Effector memory CD8-positive, alpha-beta T cell (primary cell): Measurements from ENCODE around the gene ELANE.
A peak's percentile ranks its signal among the peaks of the same experiment; 100 is the strongest.
"Not testable (repeated sequence)": the region's sequence is repeated elsewhere in the genome, so short reads cannot be mapped to it uniquely, and the experiment has no call there.

Source experiments
- ATAC-seq: fragments of 150-1000 bp; cut with Tn5 transposase; replicated peaks from 2 replicates; pipeline ENCODE4 v1.10.0; 2021; ENCODE audit warnings: mild to moderate bottlenecking, moderate library complexity
- DNase-seq, 3 experiments: peaks; one replicate each; pipeline ENCODE4 v3.0.0; 2021
- H3K27ac Mint-ChIP-seq, 2 donors: one replicate each; pipeline ENCODE4 v1.8.0; 2022; ENCODE audit warnings: mild to moderate bottlenecking in 2 of 2, mixed read lengths in 2 of 2, moderate library complexity in 2 of 2
- H3K27me3 Mint-ChIP-seq, 2 donors: one replicate each; pipeline ENCODE4 v1.8.0; 2022; ENCODE audit warnings: mixed read lengths in 2 of 2
- H3K36me3 Mint-ChIP-seq: one replicate; pipeline ENCODE4 v1.8.0; 2022; ENCODE audit warnings: mild to moderate bottlenecking, moderate library complexity, mixed read lengths; ENCODE audit not compliant: insufficient read depth
- H3K4me1 Mint-ChIP-seq, 2 donors: one replicate each; pipeline ENCODE4 v1.8.0; 2022; ENCODE audit warnings: low read depth in 2 of 2, mixed read lengths in 2 of 2
- H3K4me3 Mint-ChIP-seq, 2 donors: one replicate each; pipeline ENCODE4 v1.8.0; 2022; ENCODE audit warnings: mild to moderate bottlenecking in 2 of 2, mixed read lengths in 2 of 2, moderate library complexity in 2 of 2
- H3K9me3 Mint-ChIP-seq, 2 donors: one replicate each; pipeline ENCODE4 v1.8.0; 2022; ENCODE audit warnings: mixed read lengths in 2 of 2

Gene ELANE

DNA sequence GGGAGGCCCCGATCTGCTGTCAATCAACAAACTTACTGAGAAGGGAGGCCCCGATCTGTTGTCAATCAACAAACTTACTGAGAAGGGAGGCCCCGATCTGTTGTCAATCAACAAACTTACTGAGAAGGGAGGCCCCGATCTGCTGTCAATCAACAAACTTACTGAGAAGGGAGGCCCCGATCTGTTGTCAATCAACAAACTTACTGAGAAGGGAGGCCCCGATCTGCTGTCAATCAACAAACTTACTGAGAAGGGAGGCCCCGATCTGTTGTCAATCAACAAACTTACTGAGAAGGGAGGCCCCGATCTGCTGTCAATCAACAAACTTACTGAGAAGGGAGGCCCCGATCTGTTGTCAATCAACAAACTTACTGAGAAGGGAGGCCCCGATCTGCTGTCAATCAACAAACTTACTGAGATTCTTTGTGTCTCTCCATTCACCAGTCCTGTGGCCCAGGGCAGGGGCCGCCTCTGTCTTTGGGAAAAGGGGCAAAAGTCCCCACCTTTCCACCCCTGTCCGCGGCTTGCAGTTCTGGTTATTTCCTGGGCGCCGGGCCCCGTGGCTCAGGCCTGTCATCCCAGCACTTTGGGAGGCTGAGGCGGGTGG is 1.6 kb downstream of the ELANE start:
- H3K27me3 Mint-ChIP-seq = peaks cover 3 to 34% of the 10 kb centered on the region in 2 donors
- not testable (repeated sequence) for H3K9me3 Mint-ChIP-seq, H3K4me1 Mint-ChIP-seq, H3K27ac Mint-ChIP-seq, DNase-seq, H3K36me3 Mint-ChIP-seq, H3K4me3 Mint-ChIP-seq, ATAC-seq

DNA sequence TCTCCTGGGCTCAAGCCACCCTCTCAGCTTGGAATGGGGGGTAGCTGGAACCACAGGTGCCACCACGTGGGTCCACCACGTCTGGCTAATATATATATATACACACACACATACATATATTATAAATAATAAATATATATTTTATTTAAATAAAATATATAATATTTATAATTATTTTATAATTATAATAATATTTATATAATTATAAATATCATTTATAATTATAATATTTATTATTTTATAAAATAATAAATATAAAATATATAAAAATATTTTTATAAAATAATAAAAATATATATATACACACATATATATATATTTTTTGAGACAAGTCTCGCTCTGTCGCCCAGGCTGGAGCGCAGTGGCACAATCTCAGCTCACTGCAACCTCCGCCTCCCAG is 2.4 kb downstream of the ELANE start:
- H3K27me3 Mint-ChIP-seq = peaks cover 0 to 25% of the 10 kb centered on the region in 2 donors
- no peak overlapping the region for H3K27ac Mint-ChIP-seq
- ATAC-seq = no peak
- no peak for DNase-seq
- no peaks in the 10 kb centered on the region for H3K36me3 Mint-ChIP-seq
- no peaks in the 10 kb centered on the region for H3K9me3 Mint-ChIP-seq
- H3K4me3 Mint-ChIP-seq = no peak overlapping the region
- H3K4me1 Mint-ChIP-seq = peaks cover 2 to 3% of the 10 kb centered on the region in 2 donors

DNA sequence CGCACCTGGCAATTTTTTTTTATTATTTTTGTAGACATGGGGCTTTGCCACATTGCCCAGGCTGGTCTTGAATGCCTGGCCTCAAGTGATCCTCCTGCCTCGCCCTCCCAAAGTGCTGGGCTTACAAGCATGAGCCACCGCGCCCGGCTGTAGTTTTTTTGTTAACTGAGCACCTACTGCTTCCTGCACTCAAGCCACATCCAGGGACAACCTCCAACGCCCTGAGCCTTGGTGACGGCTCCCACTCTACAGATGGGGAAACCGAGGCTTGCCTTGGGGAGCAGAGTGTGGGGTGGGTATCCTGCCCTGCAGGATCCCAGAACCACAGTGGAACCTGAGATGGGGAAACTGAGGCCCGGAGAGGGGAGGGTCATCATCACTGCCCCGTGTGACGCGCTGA is 3.0 kb downstream of the ELANE start:
- no peak overlapping the region for H3K27ac Mint-ChIP-seq
- H3K4me3 Mint-ChIP-seq = no peak overlapping the region
- H3K36me3 Mint-ChIP-seq = no peaks in the 10 kb centered on the region
- ATAC-seq = no peak
- H3K27me3 Mint-ChIP-seq = peaks cover 0 to 20% of the 10 kb centered on the region in 2 donors
- DNase-seq = no peak
- peaks cover 2 to 3% of the 10 kb centered on the region in 2 donors for H3K4me1 Mint-ChIP-seq
- H3K9me3 Mint-ChIP-seq = no peaks in the 10 kb centered on the region

DNA sequence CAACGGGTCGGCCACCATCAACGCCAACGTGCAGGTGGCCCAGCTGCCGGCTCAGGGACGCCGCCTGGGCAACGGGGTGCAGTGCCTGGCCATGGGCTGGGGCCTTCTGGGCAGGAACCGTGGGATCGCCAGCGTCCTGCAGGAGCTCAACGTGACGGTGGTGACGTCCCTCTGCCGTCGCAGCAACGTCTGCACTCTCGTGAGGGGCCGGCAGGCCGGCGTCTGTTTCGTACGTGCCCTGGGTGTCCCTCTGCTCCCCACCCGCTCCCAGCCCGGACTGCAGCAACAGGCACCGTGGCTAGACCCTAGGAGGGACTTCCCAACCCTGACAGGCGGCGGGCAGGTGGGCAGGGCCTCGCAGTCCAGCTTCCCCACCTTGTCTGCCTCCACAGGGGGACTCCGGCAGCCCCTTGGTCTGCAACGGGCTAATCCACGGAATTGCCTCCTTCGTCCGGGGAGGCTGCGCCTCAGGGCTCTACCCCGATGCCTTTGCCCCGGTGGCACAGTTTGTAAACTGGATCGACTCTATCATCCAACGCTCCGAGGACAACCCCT is 3.5 kb downstream of the ELANE start:
- peaks cover 2 to 3% of the 10 kb centered on the region in 2 donors for H3K4me1 Mint-ChIP-seq
- ATAC-seq (no peak), DNase-seq (no peak)
- H3K27me3 Mint-ChIP-seq = peaks cover 0 to 20% of the 10 kb centered on the region in 2 donors
- no peak overlapping the region for H3K4me3 Mint-ChIP-seq
- no peaks in the 10 kb centered on the region for H3K36me3 Mint-ChIP-seq
- no peaks in the 10 kb centered on the region for H3K9me3 Mint-ChIP-seq
- no peak overlapping the region for H3K27ac Mint-ChIP-seq

DNA sequence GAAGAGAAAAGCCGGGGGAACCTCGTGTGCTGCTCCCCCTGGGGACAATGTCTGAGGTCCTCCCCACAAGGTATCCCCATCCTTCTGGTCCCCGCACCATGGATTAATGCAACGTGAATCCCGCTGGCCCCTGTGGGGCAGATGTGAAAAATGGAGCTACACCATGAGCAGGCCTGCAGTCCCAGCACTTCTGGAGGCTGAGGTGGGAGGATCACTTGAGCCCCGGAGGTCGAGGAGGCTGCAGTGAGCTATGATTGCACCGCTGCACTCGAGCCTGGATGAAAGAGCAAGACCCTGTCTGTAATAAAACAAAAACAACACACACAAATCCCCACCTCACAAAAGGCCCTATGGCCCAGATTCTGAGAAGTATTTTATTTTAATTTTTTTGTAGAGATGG is 6.2 kb downstream of the ELANE start:
- peaks cover 9 to 12% of the 10 kb centered on the region in 2 donors for H3K4me1 Mint-ChIP-seq
- no peaks in the 10 kb centered on the region for H3K9me3 Mint-ChIP-seq
- H3K27me3 Mint-ChIP-seq = peaks cover 0 to 12% of the 10 kb centered on the region in 2 donors
- H3K36me3 Mint-ChIP-seq = peaks cover 2% of the 10 kb centered on the region
- DNase-seq (no peak), ATAC-seq (no peak)
- H3K4me3 Mint-ChIP-seq = no peak overlapping the region
- H3K27ac Mint-ChIP-seq = no peak overlapping the region

DNA sequence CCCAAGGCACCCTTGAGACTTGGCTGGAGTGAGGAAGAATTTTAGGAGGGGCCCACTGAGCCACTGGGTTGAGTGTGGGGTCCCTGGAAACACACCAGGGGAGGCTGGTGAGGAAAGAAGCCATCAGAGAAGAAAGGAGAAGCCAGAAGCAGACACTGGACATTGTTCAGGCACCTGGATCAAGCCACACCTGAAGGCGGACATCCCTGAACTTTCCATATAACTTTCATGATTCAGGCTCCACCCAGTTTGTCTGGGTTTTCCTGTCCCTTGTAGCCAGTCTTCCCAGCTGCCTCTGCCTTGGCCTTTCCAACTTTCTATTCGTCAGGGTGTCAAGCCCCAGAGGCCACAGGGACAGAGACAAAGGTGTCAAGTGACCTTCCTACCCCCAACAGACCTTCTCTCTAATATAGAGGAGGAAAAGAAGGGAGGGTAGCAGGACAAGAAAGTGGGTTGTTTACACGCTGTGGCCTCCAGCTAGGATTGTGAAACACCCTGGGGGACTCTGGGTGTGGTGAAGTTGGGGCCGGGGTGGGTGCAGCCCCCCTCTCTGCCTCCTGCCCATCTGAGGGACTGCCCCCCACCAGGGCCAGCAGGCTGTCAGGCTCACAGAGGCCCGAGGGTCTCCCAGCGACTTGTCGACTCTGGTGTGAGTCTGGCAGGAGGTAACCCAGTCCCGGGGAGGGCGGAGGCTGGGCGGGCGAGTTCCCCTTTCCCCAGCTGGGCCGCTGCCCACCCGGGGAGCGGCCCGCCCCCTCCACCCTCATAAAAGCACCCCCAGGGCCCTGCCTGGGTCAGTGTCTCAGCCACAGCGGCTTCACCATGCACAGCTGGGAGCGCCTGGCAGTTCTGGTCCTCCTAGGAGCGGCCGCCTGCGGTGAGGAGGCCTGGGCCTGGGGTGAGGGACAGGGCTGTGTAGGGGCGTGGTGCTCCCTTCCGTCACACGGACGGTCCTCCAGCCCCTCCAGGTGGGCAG is 7.1 kb downstream of the ELANE start, which contains the start of gene CFD:
Gene CFD (plus strand): TSS at position 797 of the 976 bp plus-strand sequence. CDS start 26 bp downstream, at position 823.
- peaks cover 7% of the 10 kb centered on the region for H3K36me3 Mint-ChIP-seq
- H3K27me3 Mint-ChIP-seq = peaks cover 0 to 12% of the 10 kb centered on the region in 2 donors
- ATAC-seq (no peak), DNase-seq (no peak)
- peak within 1 kb of the TSS; percentile 44 to 45 for H3K4me3 Mint-ChIP-seq
- no peaks in the 10 kb centered on the region for H3K9me3 Mint-ChIP-seq
- H3K4me1 Mint-ChIP-seq = peaks cover 9 to 19% of the 10 kb centered on the region in 2 donors
- no peak within 1 kb of the TSS for H3K27ac Mint-ChIP-seq

DNA sequence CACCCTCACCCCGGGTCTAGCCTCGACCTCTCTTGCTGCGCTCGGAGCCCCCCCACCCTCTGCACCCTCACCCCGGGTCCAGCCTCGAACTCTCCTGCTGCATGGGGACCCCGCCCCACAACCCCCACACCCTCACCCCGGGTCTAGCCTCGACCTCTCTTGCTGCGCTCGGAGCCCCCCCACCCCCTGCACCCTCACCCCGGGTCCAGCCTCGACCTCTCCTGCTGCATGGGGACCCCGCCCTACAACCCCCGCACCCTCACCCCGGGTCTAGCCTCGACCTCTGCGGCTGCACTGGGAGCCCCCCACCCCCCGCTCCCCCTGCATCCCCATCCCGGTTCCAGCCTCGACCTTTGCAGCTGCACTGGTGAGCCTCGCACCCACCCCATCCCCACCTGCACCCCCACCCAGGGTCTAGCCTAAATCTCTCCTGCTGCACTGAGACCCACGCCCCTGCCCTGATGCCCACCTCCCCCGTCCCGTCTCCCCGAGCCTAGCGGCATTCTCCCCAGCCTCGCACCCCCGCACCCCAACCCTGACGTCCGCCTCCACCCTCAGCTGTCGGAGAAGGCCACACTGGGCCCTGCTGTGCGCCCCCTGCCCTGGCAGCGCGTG is 9.1 kb downstream of the ELANE start:
- no peak for DNase-seq
- peaks cover 0 to 12% of the 10 kb centered on the region in 2 donors for H3K27me3 Mint-ChIP-seq
- H3K36me3 Mint-ChIP-seq = peaks cover 7% of the 10 kb centered on the region
- no peak overlapping the region for H3K27ac Mint-ChIP-seq
- H3K4me1 Mint-ChIP-seq = peaks cover 9 to 19% of the 10 kb centered on the region in 2 donors
- H3K9me3 Mint-ChIP-seq = no peaks in the 10 kb centered on the region
- ATAC-seq = no peak
- peak overlapping the region; percentile 73 to 79 for H3K4me3 Mint-ChIP-seq

DNA sequence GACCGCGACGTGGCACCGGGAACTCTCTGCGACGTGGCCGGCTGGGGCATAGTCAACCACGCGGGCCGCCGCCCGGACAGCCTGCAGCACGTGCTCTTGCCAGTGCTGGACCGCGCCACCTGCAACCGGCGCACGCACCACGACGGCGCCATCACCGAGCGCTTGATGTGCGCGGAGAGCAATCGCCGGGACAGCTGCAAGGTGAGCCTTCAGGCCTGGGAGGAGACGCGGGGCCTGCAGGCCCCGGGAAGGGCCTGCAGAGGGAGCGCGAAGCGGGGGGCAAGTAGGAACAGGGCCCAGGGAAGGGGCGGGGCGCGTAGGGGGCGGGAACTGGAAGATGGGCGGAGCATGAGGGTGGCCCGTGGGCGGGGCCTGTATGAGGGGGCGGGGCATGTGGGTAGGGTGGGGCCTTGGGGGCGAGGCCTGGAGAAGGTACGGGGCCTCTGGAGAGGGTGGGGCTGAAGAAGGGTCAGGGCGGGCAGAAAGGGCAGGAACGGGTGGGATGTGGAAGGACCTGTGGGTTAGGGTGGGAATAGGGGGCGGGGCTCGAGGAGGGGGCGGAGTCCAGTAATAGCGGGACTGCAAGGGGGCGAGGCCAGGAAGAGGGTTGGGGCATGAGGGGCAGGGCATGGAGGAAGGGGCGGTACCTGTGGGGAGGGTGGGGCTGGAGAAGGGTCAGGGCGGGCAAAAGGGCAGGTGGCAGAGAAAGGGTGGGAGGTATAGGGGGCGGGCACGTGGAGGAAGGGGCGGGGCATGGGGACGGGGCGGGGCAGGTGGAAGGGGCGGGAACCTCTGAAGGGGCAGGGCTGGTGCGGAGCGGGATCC is 9.9 kb downstream of the ELANE start:
- Mint-ChIP-seq H3K9me3 (no peaks in the 10 kb centered on the region), H3K27ac (peak overlapping the region in 1 of 2 donors; percentile 52), H3K36me3 (peaks cover 9% of the 10 kb centered on the region), H3K4me1 (peaks cover 9 to 18% of the 10 kb centered on the region in 2 donors), H3K4me3 (peak overlapping the region; percentile 73 to 79), H3K27me3 (peaks cover 0 to 12% of the 10 kb centered on the region in 2 donors)
- ATAC-seq (peak; percentile 38), DNase-seq (peak; percentile 51 to 56 (median 54))

DNA sequence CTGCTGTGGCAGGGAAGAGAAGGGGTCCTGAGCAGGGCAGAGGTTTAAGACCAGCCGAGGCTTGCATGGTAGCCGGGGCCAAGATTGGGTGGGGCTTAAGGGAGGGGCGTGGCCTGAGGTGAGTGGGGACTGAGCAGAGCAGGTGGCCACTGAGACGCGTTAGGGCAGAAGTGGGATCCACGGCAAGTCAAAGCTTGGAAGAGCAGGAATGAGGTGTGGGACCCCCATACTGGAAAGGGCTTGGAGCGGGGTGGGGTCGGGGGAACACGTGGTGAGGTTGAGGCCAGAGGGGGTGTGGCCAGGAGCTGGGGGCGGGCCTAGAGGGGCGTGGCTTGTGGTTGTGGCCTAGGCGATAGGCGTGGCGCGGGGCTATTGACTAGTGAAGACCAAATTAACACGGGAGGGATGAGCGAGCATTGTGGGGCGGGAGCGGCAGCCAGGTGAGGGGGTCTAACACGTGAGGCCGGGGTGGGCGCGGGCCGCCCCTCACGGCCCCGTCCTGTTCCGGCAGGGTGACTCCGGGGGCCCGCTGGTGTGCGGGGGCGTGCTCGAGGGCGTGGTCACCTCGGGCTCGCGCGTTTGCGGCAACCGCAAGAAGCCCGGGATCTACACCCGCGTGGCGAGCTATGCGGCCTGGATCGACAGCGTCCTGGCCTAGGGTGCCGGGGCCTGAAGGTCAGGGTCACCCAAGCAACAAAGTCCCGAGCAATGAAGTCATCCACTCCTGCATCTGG is 10.6 kb downstream of the ELANE start:
- H3K36me3 Mint-ChIP-seq = peaks cover 16% of the 10 kb centered on the region
- DNase-seq (peak; percentile 81 to 83 (median 83)), ATAC-seq (peak; percentile 63)
- H3K27ac Mint-ChIP-seq = peak overlapping the region in 1 of 2 donors; percentile 77
- H3K9me3 Mint-ChIP-seq = no peaks in the 10 kb centered on the region
- H3K4me3 Mint-ChIP-seq = peak overlapping the region; percentile 73 to 79
- H3K27me3 Mint-ChIP-seq = peaks cover 0 to 6% of the 10 kb centered on the region in 2 donors
- peaks cover 9 to 20% of the 10 kb centered on the region in 2 donors for H3K4me1 Mint-ChIP-seq

DNA sequence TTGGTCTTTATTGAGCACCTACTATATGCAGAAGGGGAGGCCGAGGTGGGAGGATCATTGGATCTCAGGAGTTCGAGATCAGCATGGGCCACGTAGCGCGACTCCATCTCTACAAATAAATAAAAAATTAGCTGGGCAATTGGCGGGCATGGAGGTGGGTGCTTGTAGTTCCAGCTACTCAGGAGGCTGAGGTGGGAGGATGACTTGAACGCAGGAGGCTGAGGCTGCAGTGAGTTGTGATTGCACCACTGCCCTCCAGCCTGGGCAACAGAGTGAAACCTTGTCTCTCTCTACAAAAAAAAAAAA is 11.2 kb downstream of the ELANE start:
- Mint-ChIP-seq H3K4me3 (peak overlapping the region; percentile 73 to 79), H3K9me3 (no peaks in the 10 kb centered on the region), H3K36me3 (peaks cover 16% of the 10 kb centered on the region), H3K27ac (peak overlapping the region in 1 of 2 donors; percentile 77), H3K4me1 (peaks cover 9 to 20% of the 10 kb centered on the region in 2 donors), H3K27me3 (peaks cover 0 to 1% of the 10 kb centered on the region in 2 donors)
- DNase-seq (no peak), ATAC-seq (no peak)

DNA sequence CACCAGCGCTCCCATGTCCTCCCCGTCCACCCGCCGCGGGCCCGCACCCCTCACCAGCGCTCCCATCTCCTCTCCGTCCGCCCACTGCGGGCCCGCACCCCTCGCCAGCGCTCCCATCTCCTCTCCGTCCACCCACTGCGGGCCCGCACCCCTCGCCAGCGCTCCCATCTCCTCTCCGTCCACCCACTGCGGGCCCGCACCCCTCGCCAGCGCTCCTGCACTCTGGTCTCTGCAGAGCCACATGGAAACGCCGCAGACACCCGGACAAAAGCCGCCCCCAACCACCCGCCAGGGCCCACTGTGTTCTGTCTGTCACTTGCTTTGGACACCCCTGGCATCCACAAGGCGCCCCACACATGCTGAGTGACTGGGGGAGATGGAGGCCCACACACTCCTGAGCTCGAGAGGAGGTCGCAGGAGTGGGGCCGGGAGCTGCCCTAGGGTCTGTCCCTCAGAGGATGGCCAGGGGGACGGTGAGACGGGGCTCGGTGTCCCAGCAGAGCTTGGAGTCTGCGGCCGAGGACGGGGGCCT is 14.7 kb downstream of the ELANE start:
- Mint-ChIP-seq H3K27me3 (no peaks in the 10 kb centered on the region), H3K36me3 (peaks cover 31% of the 10 kb centered on the region), H3K4me1 (peaks cover 9 to 20% of the 10 kb centered on the region in 2 donors), H3K4me3 (no peak overlapping the region), H3K27ac (no peak overlapping the region), H3K9me3 (no peaks in the 10 kb centered on the region)
- DNase-seq (no peak), ATAC-seq (no peak)

DNA sequence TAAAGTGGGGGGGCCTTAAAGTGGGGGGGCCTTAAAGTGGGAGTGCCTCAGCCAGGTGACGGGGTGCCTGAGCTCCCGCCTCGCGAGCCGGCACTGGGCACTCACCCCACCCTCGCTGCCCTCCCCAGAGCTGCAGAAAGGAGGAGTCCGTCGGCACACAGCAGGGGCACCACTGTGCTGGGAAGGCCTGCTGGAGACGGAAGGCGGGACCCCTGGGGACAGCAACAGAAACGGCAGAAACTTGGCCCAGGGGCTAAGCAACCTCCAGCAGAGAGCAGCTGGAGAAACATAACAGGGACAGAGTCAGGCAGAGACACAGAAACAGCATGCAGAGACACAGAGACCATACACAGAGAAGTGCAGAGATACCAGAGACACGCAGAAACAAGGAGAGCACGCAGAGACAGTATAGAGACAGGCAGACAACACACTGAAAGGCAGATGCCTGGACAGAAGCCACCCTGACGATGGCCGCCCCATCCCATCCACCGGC is 15.2 kb downstream of the ELANE start:
- DNase-seq (no peak), ATAC-seq (no peak)
- H3K9me3 Mint-ChIP-seq = no peaks in the 10 kb centered on the region
- H3K36me3 Mint-ChIP-seq = peaks cover 36% of the 10 kb centered on the region
- H3K4me3 Mint-ChIP-seq = no peak overlapping the region
- H3K27me3 Mint-ChIP-seq = no peaks in the 10 kb centered on the region
- peaks cover 12 to 24% of the 10 kb centered on the region in 2 donors for H3K4me1 Mint-ChIP-seq
- H3K27ac Mint-ChIP-seq = no peak overlapping the region
